Measurements from ENCODE around the gene ARHGDIB. TPM values are rescaled to one million over a fixed set of nuclear protein-coding genes. Genes with fewer than 3 reads are reported as not detected.

Gene ARHGDIB
- total RNA-seq: 1,000 to 10,000 TPM; 1,212 to 1,244 TPM

- Mint-ChIP-seq H3K9me3 (no peaks in the 10 kb centered on the region), H3K36me3 (peaks cover 34% of the 10 kb centered on the region), H3K27ac (peak within 1 kb of the TSS; percentile 99), H3K27me3 (no peaks in the 10 kb centered on the region), H3K4me1 (peaks cover 43% of the 10 kb centered on the region), H3K4me3 (peak within 1 kb of the TSS; percentile 98)
- POLR2A ChIA-PET: interaction anchor here (0.6 to 8.2 kb wide), 14 partner anchors 9 to 260 kb away, joined by 3 to 186 read pairs (median 6); partner anchors contain the start of gene RERG
- ATAC-seq (ENCODE audit: low read depth): peak; percentile 82
- peak; percentile 70 for DNase-seq
Measured at GRCh38 chr12:14961466-14962152, at the start of gene ARHGDIB. ARHGDIB (minus strand) TSS chr12:14961601; CDS start chr12:14950712, 10,889 bp downstream.

- Mint-ChIP-seq H3K36me3 (no peaks in the 10 kb centered on the region), H3K4me3 (no peak overlapping the region), H3K27me3 (peaks cover 15% of the 10 kb centered on the region), H3K9me3 (no peaks in the 10 kb centered on the region), H3K27ac (no peak overlapping the region), H3K4me1 (no peaks in the 10 kb centered on the region)
- DNase-seq (no peak), ATAC-seq (ENCODE audit: low read depth) (peak; percentile 26)
- POLR2A ChIA-PET: no interaction called here
Measured at GRCh38 chr12:15011162-15011561, 49.8 kb upstream of the ARHGDIB start.

DNA sequence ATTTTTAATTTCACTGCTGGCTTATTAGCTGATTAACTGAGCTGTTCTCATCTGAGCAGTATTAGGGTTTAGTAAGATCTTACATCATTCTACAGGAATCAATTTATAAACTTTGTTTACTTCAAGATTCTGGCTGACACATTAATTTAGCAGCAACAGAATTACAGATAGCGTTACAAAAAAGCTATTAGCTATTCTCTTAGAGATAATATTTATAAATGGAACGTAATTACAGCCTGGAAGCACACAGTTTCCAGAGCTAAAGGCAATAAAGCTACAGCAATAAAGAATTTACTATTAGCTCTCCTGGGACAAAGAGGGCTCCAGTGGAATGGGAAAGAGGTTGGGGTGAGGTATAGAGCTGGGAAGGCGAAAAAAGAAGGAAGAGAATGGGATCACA lies 46.1 kb upstream of the ARHGDIB start:
- ATAC-seq (ENCODE audit: low read depth): no peak

GRCh38 chr12:15005064-15005463 lies 43.7 kb upstream of the ARHGDIB start:
- Mint-ChIP-seq H3K36me3 (no peaks in the 10 kb centered on the region), H3K4me1 (no peaks in the 10 kb centered on the region), H3K27ac (no peak overlapping the region), H3K4me3 (no peak overlapping the region), H3K9me3 (no peaks in the 10 kb centered on the region), H3K27me3 (peaks cover 44% of the 10 kb centered on the region)
- POLR2A ChIA-PET: no interaction called here
- DNase-seq (no peak), ATAC-seq (ENCODE audit: low read depth) (no peak)

More for the DNA sequence above, 46.1 kb upstream of the ARHGDIB start:
- Mint-ChIP-seq H3K36me3 (no peaks in the 10 kb centered on the region), H3K9me3 (no peaks in the 10 kb centered on the region), H3K27ac (no peak overlapping the region), H3K27me3 (peaks cover 29% of the 10 kb centered on the region), H3K4me1 (no peaks in the 10 kb centered on the region), H3K4me3 (no peak overlapping the region)
- POLR2A ChIA-PET: no interaction called here
- no peak for DNase-seq

GRCh38 chr12:15004421-15004820 lies 43.0 kb upstream of the ARHGDIB start:
- POLR2A ChIA-PET: no interaction called here
- no peaks in the 10 kb centered on the region for H3K9me3 Mint-ChIP-seq
- no peaks in the 10 kb centered on the region for H3K36me3 Mint-ChIP-seq
- peaks cover 42% of the 10 kb centered on the region for H3K27me3 Mint-ChIP-seq
- H3K27ac Mint-ChIP-seq: no peak overlapping the region
- no peaks in the 10 kb centered on the region for H3K4me1 Mint-ChIP-seq
- DNase-seq: no peak
- no peak overlapping the region for H3K4me3 Mint-ChIP-seq
- ATAC-seq (ENCODE audit: low read depth): no peak

DNA sequence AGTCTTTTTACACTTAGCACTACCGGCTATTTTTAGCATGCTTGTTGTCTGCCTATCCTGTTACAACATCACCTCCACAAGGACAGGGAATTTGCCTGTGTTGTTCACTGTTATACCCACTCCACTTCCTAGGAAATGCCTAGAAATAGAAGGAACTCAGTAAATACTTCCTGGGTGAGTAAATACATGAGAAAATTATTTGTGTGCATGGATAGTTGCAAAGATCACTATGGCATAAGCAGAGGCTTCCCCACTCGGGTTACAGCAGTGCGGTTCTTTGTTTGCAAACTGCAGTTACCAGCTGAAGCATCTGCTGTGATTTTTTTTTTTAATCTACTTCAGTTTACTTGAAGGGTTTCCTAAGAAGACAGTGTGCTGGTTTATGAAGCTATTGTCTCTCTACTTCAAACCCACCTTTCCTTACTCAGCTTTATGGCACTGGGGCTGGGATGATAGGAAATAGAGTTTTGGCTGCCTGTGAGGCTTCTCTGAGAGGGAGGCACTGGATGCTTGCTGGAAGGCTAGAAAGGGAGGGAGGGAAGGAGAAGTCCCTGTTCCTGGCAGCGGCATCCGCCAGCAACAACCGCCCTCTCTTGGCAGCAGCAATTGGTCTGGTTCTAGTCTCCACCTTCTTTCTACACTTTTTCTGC lies 40.5 kb upstream of the ARHGDIB start:
- H3K36me3 Mint-ChIP-seq: no peaks in the 10 kb centered on the region
- ATAC-seq (ENCODE audit: low read depth): no peak
- DNase-seq: no peak
- H3K4me3 Mint-ChIP-seq: no peak overlapping the region
- H3K27ac Mint-ChIP-seq: no peak overlapping the region
- peaks cover 44% of the 10 kb centered on the region for H3K27me3 Mint-ChIP-seq
- H3K9me3 Mint-ChIP-seq: no peaks in the 10 kb centered on the region
- POLR2A ChIA-PET: no interaction called here
- H3K4me1 Mint-ChIP-seq: no peaks in the 10 kb centered on the region

DNA sequence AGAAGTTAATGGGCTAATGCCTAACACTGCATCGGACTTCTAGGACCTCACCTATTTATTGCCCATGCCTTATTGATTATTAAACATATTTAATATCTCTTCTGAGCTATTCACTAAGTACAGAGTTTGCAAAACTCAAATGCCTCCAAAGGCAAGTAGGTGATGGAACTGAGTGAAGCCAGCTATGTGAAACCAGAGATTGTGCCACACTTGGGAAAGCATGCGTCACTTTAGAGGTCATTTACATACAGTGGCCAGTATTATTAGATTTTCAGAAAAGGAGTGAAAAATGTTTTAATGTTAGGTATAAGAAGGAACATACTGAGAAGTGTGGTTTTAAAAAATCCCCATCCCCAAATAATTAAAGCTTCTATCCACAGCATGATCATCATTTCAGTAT lies 39.2 kb upstream of the ARHGDIB start:
- no peaks in the 10 kb centered on the region for H3K9me3 Mint-ChIP-seq
- peaks cover under 1% of the 10 kb centered on the region for H3K4me1 Mint-ChIP-seq
- no peak overlapping the region for H3K4me3 Mint-ChIP-seq
- H3K27ac Mint-ChIP-seq: no peak overlapping the region
- POLR2A ChIA-PET: no interaction called here
- no peaks in the 10 kb centered on the region for H3K36me3 Mint-ChIP-seq
- peaks cover 39% of the 10 kb centered on the region for H3K27me3 Mint-ChIP-seq
- ATAC-seq (ENCODE audit: low read depth) (no peak), DNase-seq (no peak)

DNA sequence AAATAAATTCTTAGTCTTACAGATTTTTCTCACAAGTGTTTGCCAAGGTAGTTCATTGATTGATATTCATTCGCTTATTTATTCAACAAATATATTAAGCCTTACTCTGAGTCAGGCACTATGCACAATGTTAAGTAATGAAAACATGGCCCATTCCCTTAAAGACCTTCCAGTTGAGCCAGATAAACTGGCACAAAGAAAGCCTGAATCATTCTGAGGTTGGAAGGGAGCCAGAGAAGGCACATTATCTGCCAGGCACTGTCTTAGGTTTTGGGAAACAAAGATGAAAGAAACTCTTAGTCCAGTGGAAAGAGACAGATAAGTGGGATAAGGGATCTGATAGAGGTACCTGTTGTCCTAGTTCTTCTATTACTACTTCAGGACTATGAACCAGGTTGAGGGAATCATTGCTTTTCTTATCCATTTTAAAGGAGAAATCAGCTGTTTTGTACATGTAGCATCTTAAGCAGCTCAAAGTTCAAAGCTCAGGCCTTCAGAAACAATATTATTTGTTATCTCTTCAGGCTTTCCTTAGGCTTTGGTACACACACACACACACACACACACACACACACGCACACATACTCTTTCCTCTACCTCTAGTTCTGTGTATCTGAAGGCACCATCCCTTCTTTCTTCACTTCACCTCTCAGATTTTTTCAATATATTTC lies 38.4 kb upstream of the ARHGDIB start:
- no peaks in the 10 kb centered on the region for H3K36me3 Mint-ChIP-seq
- DNase-seq (no peak), ATAC-seq (ENCODE audit: low read depth) (no peak)
- peaks cover 8% of the 10 kb centered on the region for H3K4me1 Mint-ChIP-seq
- H3K9me3 Mint-ChIP-seq: no peaks in the 10 kb centered on the region
- peaks cover 38% of the 10 kb centered on the region for H3K27me3 Mint-ChIP-seq
- H3K4me3 Mint-ChIP-seq: no peak overlapping the region
- POLR2A ChIA-PET: no interaction called here
- no peak overlapping the region for H3K27ac Mint-ChIP-seq

- POLR2A ChIA-PET: no interaction called here
- no peaks in the 10 kb centered on the region for H3K36me3 Mint-ChIP-seq
- H3K4me1 Mint-ChIP-seq: peaks cover 14% of the 10 kb centered on the region
- no peak overlapping the region for H3K4me3 Mint-ChIP-seq
- no peak for ATAC-seq (ENCODE audit: low read depth)
- H3K27me3 Mint-ChIP-seq: peaks cover 36% of the 10 kb centered on the region
- no peak for DNase-seq
- H3K27ac Mint-ChIP-seq: no peak overlapping the region
- H3K9me3 Mint-ChIP-seq: no peaks in the 10 kb centered on the region
Measured at GRCh38 chr12:14999021-14999694, 37.8 kb upstream of the ARHGDIB start.

DNA sequence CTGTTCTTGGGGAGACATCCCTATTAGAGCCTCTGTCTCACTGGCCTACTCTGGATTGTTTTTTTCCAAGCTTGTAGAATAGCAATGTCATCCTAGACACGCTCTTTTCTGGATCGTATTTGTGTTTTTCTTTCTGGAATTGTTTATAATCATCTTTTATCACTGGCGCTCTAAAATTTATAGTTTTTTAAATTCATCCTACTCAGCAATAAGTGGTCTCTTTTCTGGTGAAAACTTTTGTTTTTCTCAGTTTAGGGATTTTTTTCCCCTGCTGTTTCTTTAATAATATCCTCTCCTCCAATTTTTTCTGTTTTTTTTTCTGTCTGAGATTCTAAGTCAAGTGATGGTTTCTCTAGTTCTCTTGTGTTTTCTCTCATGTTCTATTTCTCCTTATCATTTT lies 36.6 kb upstream of the ARHGDIB start:
- H3K4me1 Mint-ChIP-seq: peaks cover 20% of the 10 kb centered on the region
- H3K4me3 Mint-ChIP-seq: no peak overlapping the region
- no peak for DNase-seq
- peaks cover 31% of the 10 kb centered on the region for H3K27me3 Mint-ChIP-seq
- no peak overlapping the region for H3K27ac Mint-ChIP-seq
- ATAC-seq (ENCODE audit: low read depth): no peak
- H3K9me3 Mint-ChIP-seq: no peaks in the 10 kb centered on the region
- POLR2A ChIA-PET: no interaction called here
- H3K36me3 Mint-ChIP-seq: no peaks in the 10 kb centered on the region

DNA sequence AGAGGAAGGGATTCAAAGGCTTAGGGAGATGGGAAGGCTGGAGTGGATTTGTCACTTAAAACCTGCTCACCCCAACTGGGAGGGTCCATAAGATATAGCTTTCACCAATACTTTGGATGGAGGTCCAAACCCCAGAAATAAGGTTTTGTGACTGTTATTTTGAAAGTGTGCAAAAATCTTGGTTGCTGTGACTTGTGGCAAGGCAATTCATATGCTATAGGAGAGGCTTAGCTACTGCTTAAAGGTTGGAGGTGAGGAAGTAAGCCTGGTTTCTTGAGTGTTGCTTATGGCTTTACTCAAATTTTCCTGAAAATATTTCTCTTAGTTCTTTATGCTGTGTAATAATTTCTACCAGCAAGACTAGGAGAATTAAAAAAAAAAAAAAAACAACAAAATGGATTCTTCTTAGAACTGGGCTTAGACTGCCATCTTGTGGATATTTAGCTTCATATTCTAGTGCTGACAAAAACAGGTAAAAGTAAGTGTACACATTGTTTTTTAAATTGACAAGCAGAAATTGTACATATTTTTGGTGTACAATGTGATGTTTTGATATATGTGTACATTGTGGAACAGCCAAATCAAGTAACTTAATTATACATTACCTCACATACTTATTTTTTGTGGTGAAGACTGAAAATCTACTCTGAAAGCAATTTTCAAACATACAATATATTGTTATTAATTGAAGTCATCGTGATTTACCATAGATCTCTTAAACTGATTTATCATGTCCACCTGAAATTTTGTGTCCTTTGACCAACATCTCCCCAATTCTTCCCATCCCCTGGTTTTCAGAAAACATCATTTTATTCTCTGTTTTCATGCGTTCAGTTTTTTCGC lies 34.4 kb upstream of the ARHGDIB start:
- Mint-ChIP-seq H3K4me3 (peak overlapping the region; percentile 5), H3K9me3 (peaks cover 8% of the 10 kb centered on the region), H3K4me1 (peaks cover 20% of the 10 kb centered on the region), H3K36me3 (peaks cover 7% of the 10 kb centered on the region), H3K27ac (peak overlapping the region; percentile 33), H3K27me3 (peaks cover 17% of the 10 kb centered on the region)
- DNase-seq: no peak
- POLR2A ChIA-PET: interaction anchor here (0.5 to 1.2 kb wide), 8 partner anchors 34 to 226 kb away, joined by 3 to 9 read pairs (median 4); partner anchors contain the start of gene ARHGDIB
- ATAC-seq (ENCODE audit: low read depth): peak; percentile 46

GRCh38 chr12:14994610-14995009 lies 33.2 kb upstream of the ARHGDIB start:
- H3K27me3 Mint-ChIP-seq: peaks cover 13% of the 10 kb centered on the region
- peaks cover 20% of the 10 kb centered on the region for H3K4me1 Mint-ChIP-seq
- H3K4me3 Mint-ChIP-seq: no peak overlapping the region
- POLR2A ChIA-PET: interaction anchor here (0.6 to 1.0 kb wide), 4 partner anchors 33 to 221 kb away, joined by 3 read pairs; partner anchors contain the start of gene ARHGDIB
- no peak for DNase-seq
- peaks cover 11% of the 10 kb centered on the region for H3K36me3 Mint-ChIP-seq
- no peak overlapping the region for H3K27ac Mint-ChIP-seq
- ATAC-seq (ENCODE audit: low read depth): no peak
- H3K9me3 Mint-ChIP-seq: peaks cover 11% of the 10 kb centered on the region
